Neural cell (in vitro differentiated cells): ENCODE measurements around the gene PRKAR1B.
"Not testable (repeated sequence)": the region's sequence is repeated elsewhere in the genome, so short reads cannot be mapped to it uniquely, and the experiment has no call there.

Source experiments
- EP300 ChIP-seq: fragments of 450-650 bp; conservative IDR thresholded peaks from 2 replicates; pipeline ENCODE4 v1.6.1; 2014; ENCODE audit warnings: antibody characterized with exemption, mild to moderate bottlenecking, moderate library complexity; ENCODE audit not compliant: poor library complexity, severe bottlenecking
- EZH2 ChIP-seq: fragments of 200-600, 300-800 bp; shearing (Covaris generic), sonication (generic); IDR thresholded peaks from 2 replicates; pipeline ENCODE4 v1.6.1; 2014; ENCODE audit warnings: antibody characterized with exemption, low read length, borderline replicate concordance, mild to moderate bottlenecking; ENCODE audit not compliant: insufficient read depth, poor library complexity, severe bottlenecking
- MXI1 ChIP-seq: fragments of 450-650 bp; conservative IDR thresholded peaks from 2 replicates; pipeline ENCODE4 v1.6.1; 2014; ENCODE audit warnings: antibody characterized with exemption, mild to moderate bottlenecking; ENCODE audit not compliant: poor library complexity, severe bottlenecking
- POLR2AphosphoS5 ChIP-seq: IDR thresholded peaks from 2 replicates; pipeline ENCODE4 v1.6.1; 2012
- REST ChIP-seq: IDR thresholded peaks from 2 replicates; pipeline ENCODE4 v1.6.1; 2012; ENCODE audit warnings: borderline replicate concordance
- TF ChIP-seq, protein P1 (sequence below): fragments of 450-650 bp; IDR thresholded peaks from 2 replicates; pipeline ENCODE4 v1.5.1; 2014; ENCODE audit warnings: antibody characterized with exemption, mild to moderate bottlenecking, moderate library complexity; ENCODE audit not compliant: poor library complexity, severe bottlenecking

GRCh38 chr7:635687-636382 lies 91.2 kb downstream of the PRKAR1B start:
- TF ChIP-seq, protein P1, sequence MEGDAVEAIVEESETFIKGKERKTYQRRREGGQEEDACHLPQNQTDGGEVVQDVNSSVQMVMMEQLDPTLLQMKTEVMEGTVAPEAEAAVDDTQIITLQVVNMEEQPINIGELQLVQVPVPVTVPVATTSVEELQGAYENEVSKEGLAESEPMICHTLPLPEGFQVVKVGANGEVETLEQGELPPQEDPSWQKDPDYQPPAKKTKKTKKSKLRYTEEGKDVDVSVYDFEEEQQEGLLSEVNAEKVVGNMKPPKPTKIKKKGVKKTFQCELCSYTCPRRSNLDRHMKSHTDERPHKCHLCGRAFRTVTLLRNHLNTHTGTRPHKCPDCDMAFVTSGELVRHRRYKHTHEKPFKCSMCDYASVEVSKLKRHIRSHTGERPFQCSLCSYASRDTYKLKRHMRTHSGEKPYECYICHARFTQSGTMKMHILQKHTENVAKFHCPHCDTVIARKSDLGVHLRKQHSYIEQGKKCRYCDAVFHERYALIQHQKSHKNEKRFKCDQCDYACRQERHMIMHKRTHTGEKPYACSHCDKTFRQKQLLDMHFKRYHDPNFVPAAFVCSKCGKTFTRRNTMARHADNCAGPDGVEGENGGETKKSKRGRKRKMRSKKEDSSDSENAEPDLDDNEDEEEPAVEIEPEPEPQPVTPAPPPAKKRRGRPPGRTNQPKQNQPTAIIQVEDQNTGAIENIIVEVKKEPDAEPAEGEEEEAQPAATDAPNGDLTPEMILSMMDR = not testable (repeated sequence)
- TF ChIP-seq EP300, REST, MXI1, EZH2, POLR2AphosphoS5: not testable (repeated sequence)
